ENCODE measurements around the gene OTUB1. TPM values are rescaled to one million over a fixed set of nuclear protein-coding genes. Genes with fewer than 3 reads are reported as not detected.

OTUB1 gene
- total RNA-seq, 1 experiment from 2014 or later, result 96.9 TPM

- no peak for DNase-seq
- BruUV-seq (replicated peaks), result no TSS peak
- H3K27ac Mint-ChIP-seq (ENCODE audit: unreplicated experiment), result no peak overlapping the region
- CTCF ChIA-PET, result no interaction called here
- H3K4me3 Mint-ChIP-seq (ENCODE audit: low read depth, unreplicated experiment), result no peak overlapping the region
- intact Hi-C loops (cut with micrococcal nuclease; ENCODE audit: unreplicated experiment), result no loop called here
- no peaks in the 10 kb centered on the region for H3K4me1 Mint-ChIP-seq (ENCODE audit: low read depth, unreplicated experiment)
- H3K9me3 Mint-ChIP-seq (ENCODE audit: low read depth, unreplicated experiment), result no peaks in the 10 kb centered on the region
- peaks cover 4% of the 10 kb centered on the region for H3K36me3 Mint-ChIP-seq (ENCODE audit: insufficient read depth, unreplicated experiment)
- H3K27me3 Mint-ChIP-seq (ENCODE audit: unreplicated experiment), result peaks cover 46% of the 10 kb centered on the region
- TF ChIP-seq CTCF (IDR thresholded peaks at IDR 0.05; ENCODE audit: unreplicated experiment), result no peak
These were observed 39.0 kb downstream of the OTUB1 start for GRCh38 chr11:64025205-64025604.

GRCh38 chr11:64026575-64027205, 40.5 kb downstream of the OTUB1 start:
- no peak for TF ChIP-seq CTCF (IDR thresholded peaks at IDR 0.05; ENCODE audit: unreplicated experiment)
- no TSS peak for BruUV-seq (replicated peaks)
- no peak for DNase-seq
- intact Hi-C loops (cut with micrococcal nuclease; ENCODE audit: unreplicated experiment), result no loop called here
- H3K9me3 Mint-ChIP-seq (ENCODE audit: low read depth, unreplicated experiment), result no peaks in the 10 kb centered on the region
- peaks cover 48% of the 10 kb centered on the region for H3K27me3 Mint-ChIP-seq (ENCODE audit: unreplicated experiment)
- no peaks in the 10 kb centered on the region for H3K4me1 Mint-ChIP-seq (ENCODE audit: low read depth, unreplicated experiment)
- no peaks in the 10 kb centered on the region for H3K36me3 Mint-ChIP-seq (ENCODE audit: insufficient read depth, unreplicated experiment)
- CTCF ChIA-PET, result no interaction called here
- no peak overlapping the region for H3K4me3 Mint-ChIP-seq (ENCODE audit: low read depth, unreplicated experiment)
- H3K27ac Mint-ChIP-seq (ENCODE audit: unreplicated experiment), result no peak overlapping the region

GRCh38 chr11:64027651-64028397, 41.6 kb downstream of the OTUB1 start:
- Mint-ChIP-seq H3K9me3 (ENCODE audit: low read depth, unreplicated experiment) (no peaks in the 10 kb centered on the region), H3K4me3 (ENCODE audit: low read depth, unreplicated experiment) (no peak overlapping the region), H3K36me3 (ENCODE audit: insufficient read depth, unreplicated experiment) (no peaks in the 10 kb centered on the region), H3K4me1 (ENCODE audit: low read depth, unreplicated experiment) (no peaks in the 10 kb centered on the region), H3K27ac (ENCODE audit: unreplicated experiment) (no peak overlapping the region), H3K27me3 (ENCODE audit: unreplicated experiment) (peaks cover 55% of the 10 kb centered on the region)
- CTCF ChIA-PET, result no interaction called here
- intact Hi-C loops (cut with micrococcal nuclease; ENCODE audit: unreplicated experiment), result no loop called here
- no peak for DNase-seq
- no peak for TF ChIP-seq CTCF (IDR thresholded peaks at IDR 0.05; ENCODE audit: unreplicated experiment)
- no TSS peak for BruUV-seq (replicated peaks)

GRCh38 chr11:64028398-64029115, 42.3 kb downstream of the OTUB1 start:
- DNase-seq, result no peak
- BruUV-seq (replicated peaks), result no TSS peak
- intact Hi-C loops (cut with micrococcal nuclease; ENCODE audit: unreplicated experiment), result no loop called here
- peaks cover 62% of the 10 kb centered on the region for H3K27me3 Mint-ChIP-seq (ENCODE audit: unreplicated experiment)
- H3K27ac Mint-ChIP-seq (ENCODE audit: unreplicated experiment), result no peak overlapping the region
- H3K36me3 Mint-ChIP-seq (ENCODE audit: insufficient read depth, unreplicated experiment), result no peaks in the 10 kb centered on the region
- no peak for TF ChIP-seq CTCF (IDR thresholded peaks at IDR 0.05; ENCODE audit: unreplicated experiment)
- CTCF ChIA-PET, result no interaction called here
- H3K4me3 Mint-ChIP-seq (ENCODE audit: low read depth, unreplicated experiment), result no peak overlapping the region
- no peaks in the 10 kb centered on the region for H3K9me3 Mint-ChIP-seq (ENCODE audit: low read depth, unreplicated experiment)
- H3K4me1 Mint-ChIP-seq (ENCODE audit: low read depth, unreplicated experiment), result no peaks in the 10 kb centered on the region

Data from Calu3 (cell line).